T47D (cell line): ENCODE measurements around the gene RAP1A.
"Not testable (repeated sequence)": the region's sequence is repeated elsewhere in the genome, so short reads cannot be mapped to it uniquely, and the experiment has no call there.

Experiments
- DNase-seq, 2 experiments: peaks; one replicate each; pipeline versions ENCODE4 v3.0.0 to v3.0.0-alpha.2; 2011 to 2012; ENCODE audit warnings: low read depth in 1 of 2, low spot score in 1 of 2
- JUND ChIP-seq: IDR thresholded peaks from 2 replicates; pipeline ENCODE4 v1.6.1; 2012; ENCODE audit warnings: low read depth
- in situ Hi-C: cut with HindIII; loops from 2 replicates; pipeline ENCODE4 v1.10.0; 2016; ENCODE audit warnings: low sequenced_read_pairs, low pct_unique_long_range_greater_than_20kb

The RAP1A gene

DNA sequence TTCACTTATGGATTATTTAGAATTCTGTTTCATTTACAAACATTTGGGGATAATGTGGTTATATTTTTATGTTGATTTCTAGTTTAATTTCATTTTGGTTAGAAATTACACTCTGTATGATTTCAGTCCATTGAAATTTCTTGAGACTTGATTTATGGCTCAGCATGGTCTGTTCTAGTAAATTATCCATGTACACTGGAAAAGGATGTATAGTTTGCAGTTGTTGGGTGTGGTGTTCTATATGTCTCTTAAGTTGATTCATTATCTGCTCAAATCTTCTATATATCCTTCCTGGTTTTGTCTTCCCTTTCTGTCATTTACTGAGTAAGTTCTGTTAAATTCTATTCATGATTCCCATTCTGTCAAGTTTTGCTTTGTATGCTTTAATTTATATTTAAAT lies 52.3 kb downstream of the RAP1A start:
- no peak for TF ChIP-seq JUND
- DNase-seq: no peak
- in situ Hi-C loops: no loop called here

DNA sequence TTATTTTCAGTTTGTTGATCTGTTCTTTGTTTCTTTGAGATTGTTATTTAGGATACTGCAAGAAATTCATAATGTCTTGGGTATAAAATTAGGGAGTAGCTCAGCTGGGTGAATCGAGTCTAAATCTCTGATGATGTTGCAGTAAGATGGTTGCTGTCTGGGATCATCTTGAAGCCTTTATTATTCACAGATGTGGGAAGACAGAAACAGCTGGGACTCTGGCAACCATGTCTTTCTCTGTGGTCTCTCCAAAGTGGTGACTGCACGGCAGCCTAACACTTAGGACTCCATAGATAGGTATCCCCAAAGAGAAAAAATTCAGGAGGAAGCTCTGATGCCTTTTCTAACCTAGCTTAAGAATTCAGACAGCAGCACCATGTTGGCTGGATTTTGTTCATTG lies 52.7 kb downstream of the RAP1A start:
- in situ Hi-C loops: no loop called here
- DNase-seq: no peak
- no peak for TF ChIP-seq JUND

DNA sequence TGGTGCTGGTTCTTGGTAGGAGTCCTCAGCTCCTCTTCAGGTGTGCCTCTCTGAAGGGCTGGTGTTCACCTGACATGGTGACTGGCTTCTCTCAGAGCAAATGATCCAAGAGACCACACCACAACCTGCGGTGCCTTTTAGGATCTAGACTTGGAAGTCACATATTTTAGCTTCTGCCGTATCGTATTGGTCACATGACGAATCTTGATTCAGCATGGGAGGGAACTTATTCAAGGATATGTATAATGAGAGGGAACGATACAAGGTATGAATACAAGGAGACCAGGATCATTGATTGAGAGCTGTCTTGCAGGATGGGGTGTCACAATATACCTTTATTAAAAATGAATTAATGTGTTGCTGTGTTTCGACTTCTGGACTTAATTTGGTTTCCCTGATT lies 58.0 kb downstream of the RAP1A start:
- in situ Hi-C loops: no loop called here
- no peak for TF ChIP-seq JUND
- DNase-seq: no peak

DNA sequence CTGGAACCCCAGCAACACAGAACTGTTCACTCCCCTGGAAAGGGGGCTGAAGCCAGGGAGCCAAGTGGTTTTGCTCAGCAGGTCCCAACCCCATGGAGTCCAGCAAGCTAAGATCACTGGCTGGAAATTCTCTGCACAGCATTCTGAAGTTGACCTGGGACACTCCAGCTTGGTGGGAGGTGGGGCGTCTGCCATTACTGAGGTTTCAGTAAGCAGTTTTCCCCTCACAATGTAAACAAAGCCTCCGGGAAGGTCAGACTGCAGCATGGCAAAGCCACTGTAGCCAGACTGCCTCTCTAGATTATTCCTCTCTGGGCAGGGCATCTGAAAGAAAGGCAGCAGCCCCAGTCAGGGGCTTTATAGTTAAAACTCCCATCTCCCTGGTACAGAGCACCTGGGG lies 60.0 kb downstream of the RAP1A start:
- in situ Hi-C loops: no loop called here
- TF ChIP-seq JUND: no peak
- DNase-seq: no peak

DNA sequence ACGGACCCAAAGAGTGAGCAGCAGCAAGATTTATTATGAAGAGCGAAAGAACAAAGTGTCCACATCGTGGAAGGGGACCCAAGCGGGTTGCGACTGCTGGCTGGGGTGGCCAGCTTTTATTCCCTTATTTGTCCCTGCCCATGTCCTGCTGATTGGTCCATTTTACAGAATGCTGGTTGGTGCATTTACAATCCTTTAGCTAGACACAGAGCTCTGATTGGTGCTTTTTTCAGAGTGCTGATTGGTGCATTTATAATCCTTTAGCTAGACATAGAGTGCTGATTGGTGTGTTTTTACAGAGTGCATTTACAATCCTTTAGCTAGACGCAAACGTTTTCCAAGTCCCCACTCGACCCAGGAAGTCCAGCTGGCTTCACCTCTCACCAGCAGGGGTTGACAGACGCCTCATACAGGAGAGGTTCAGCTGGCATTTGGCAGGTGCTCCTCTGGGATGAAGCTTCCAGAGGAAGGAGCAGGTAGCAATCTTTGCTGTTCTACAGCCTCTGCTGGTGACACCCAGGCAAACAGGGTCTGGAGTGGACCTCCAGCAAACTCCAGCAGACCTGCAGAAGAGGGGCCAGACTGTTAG lies 60.7 kb downstream of the RAP1A start:
- DNase-seq, in situ Hi-C loops: not testable (repeated sequence)

DNA sequence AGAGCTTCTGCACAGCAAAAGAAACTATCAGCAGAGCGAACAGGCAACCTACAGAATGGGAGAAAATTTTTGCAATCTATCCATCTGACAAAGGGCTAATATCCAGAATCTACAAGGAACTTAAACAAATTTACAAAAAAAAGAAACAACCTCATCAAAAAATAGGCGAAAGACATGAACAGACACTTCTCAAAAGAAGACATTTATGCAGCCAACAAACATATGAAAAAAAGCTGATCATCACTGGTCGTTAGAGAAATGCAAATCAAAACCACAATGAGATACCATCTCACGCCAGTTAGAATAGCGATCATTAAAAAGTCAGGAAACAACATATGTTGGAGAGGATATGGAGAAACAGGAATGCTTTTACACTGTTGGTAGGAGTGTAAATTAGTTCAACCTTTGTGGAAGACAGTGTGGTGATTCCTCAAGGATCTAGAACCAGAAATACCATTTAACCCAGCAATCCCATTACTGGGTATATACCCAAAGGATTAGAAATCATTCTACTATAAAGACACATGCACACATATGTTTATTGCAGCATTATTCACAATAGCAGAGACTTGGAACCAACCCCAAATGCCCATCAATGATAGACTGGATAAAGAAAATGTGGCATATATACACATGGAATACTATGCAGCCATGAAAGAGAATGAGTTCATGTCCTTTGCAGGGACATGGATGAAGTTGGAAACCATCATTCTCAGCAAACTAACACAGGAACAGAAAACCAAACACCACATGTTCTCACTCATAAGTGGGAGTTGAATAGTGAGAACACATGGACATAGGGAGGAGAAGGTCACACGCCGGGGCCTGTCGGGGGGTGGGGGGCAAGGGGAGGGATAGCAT lies 65.9 kb downstream of the RAP1A start:
- in situ Hi-C loops, DNase-seq: not testable (repeated sequence)

DNA sequence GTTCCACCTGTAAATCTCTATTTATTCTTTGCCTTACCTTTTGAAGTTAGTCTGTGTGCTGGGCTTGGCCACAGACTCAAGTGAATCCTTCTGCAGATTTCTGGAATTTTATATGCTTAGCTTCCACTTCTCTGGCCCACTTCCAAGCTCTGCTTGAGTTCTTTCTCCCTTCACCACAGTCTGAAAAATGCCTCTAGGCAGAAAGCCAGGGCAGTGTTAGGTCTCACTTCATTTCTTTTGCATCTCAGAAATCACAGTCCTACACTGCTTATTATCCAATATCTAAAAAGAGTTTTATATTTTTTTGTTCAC lies 70.7 kb downstream of the RAP1A start:
- TF ChIP-seq JUND: no peak
- DNase-seq: peak in 1 of 2 experiments; percentile 48
- in situ Hi-C loops: no loop called here

DNA sequence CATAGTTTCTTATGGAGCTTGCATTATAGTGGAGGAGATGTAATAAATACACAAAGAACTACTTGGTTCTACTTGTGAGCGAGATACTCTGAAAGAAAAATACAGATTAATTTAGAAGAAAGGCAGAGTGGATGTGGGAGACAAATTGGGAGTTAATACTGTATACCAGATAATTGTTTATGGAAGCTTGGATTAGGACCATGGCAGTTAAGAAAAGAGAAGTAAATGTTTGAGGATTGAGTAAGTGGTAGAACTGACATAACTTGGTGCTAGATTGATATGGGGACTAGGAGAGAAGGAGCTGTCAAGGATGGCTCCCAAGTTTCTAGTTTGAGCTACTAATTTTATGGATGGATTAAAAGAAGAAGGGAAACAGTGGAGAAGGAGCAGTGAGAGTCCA lies 72.3 kb downstream of the RAP1A start:
- no peak for DNase-seq
- no peak for TF ChIP-seq JUND
- in situ Hi-C loops: no loop called here

DNA sequence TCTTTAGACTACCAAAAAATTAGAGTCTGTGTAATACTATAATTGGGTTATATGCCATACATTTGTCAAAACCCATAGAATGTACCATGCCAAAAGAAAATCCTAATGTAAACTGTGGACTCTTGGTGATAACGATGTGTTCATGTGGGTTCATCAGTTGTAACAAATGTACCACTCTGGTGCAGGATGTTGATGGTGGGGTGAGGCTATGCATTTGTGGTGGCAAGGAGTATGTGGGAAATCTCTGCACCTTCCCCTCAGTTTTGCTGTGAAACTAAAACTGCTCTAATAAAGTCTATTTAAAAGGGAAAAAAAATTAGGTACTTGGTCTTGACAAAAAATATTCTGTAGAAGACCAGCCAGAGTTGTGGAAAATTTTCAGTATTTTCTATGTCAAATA lies 76.2 kb downstream of the RAP1A start:
- in situ Hi-C loops: no loop called here
- DNase-seq: no peak
- no peak for TF ChIP-seq JUND

DNA sequence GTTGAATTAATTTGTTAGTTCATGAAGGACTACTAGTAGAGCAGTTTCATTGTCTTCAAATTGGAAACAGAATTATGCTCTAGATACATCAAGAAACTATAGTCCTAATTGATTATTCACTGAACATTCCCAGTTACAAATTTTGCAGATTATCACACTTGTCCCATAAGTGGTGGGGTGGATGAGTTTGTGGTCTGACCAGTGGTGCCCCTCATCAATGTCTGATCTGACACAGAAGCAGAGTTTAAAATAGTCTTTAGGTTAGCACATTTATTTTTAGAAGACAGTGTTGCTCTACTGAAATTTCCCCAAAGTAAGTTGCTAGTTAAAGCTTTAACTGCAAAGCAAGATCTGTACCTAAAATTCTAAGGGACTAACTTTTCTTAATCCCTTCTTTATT lies 76.7 kb downstream of the RAP1A start:
- no peak for TF ChIP-seq JUND
- no peak for DNase-seq
- in situ Hi-C loops: no loop called here

DNA sequence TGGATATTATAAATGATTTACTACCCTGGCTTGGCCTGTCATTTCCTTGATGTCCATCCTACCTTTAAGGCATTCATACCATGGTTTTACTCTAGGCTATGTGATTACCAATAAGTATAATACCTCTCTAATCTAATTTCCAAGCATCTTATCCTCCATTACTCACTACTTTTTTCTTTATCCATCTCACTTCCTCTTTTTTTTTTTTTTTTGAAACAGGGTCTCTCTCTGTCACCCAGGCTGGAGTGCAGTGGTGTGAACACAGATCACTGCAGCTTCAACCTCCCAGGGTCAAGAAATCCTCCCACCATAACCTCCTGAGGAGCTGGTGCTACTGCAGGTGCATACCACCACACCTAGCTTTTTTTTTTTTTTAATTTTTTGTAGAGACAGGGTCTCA lies 79.7 kb downstream of the RAP1A start:
- in situ Hi-C loops: no loop called here
- DNase-seq: no peak

DNA sequence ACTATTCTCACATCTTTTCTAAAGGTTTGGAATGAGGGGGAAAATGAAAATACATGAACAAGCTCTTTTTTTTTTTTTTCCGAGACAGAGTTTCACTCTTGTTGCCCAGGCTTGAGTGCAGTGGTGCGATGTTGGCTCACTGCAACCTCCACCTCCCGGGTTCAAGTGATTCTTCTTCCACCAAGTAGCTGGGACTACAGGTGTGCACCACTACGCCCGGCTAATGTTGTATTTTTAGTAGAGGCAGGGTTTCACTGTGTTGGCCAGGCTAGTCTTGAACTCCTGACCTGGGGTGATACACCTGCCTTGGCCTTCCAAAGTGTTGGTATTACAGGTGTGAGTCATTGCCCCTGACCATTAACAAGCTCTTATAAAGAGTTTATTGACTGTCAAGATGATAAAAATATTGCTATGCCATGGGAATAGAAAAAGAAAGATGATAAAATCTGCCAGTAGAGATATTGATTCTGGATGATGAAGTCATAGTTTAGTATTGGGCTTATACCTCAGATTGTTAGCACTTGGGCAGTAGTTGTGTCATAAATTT lies 83.0 kb downstream of the RAP1A start:
- in situ Hi-C loops: no loop called here
- TF ChIP-seq JUND: no peak
- DNase-seq: no peak

More for the DNA sequence above, 79.7 kb downstream of the RAP1A start:
- no peak for TF ChIP-seq JUND

DNA sequence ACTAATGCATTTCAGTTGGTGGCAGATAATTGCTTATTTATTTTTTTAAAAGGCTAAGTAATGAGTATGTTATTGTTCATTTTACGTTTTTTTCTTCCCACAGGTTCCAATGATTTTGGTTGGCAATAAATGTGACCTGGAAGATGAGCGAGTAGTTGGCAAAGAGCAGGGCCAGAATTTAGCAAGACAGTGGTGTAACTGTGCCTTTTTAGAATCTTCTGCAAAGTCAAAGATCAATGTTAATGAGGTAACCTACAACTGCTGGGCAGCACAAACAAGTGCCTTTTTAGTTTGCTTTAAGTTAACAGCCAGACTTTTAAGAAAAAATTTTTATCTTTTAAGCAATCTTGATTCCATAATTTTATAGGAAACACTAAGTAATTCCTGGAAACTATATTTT lies 84.7 kb downstream of the RAP1A start:
- in situ Hi-C loops: no loop called here
- no peak for DNase-seq
- no peak for TF ChIP-seq JUND

DNA sequence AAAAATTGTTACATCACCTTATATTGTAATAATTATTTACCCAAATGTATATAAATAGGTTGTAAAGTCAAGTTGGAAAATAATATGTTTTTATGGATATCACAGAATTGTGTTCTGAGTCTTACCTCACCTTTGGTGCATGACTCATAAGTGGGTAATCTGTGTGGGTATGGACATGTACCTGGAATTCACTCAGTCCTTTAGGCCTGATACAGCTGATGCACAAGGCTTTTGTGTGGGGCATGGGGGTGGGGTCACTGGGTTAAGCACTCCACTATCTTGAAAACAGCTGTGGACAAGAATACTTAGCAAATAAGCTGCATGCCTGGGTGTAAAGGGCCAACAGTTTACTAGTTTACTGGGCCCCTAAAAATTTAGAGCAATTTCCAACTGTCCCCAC lies 85.2 kb downstream of the RAP1A start:
- TF ChIP-seq JUND: no peak
- DNase-seq: no peak
- in situ Hi-C loops: no loop called here
